Measurements from ENCODE around the gene ATXN3L.

ATXN3L gene

GRCh38 chrX:13319953-13320352, at the start of gene ATXN3L:
Gene ATXN3L (minus strand): TSS chrX:13320053. CDS start chrX:13319934, 119 bp downstream.
- DNase-seq (ENCODE audit: low read depth) = no peak
- no peak within 1 kb of the TSS for H3K4me3 ChIP-seq (ENCODE audit: low read depth, low read length)

- DNase-seq (ENCODE audit: low read depth) = no peak
- H3K4me3 ChIP-seq (ENCODE audit: low read depth, low read length) = no peak overlapping the region
Measured at GRCh38 chrX:13369256-13370030, 49.6 kb upstream of the ATXN3L start.

GRCh38 chrX:13367950-13368349, 48.1 kb upstream of the ATXN3L start:
- DNase-seq (ENCODE audit: low read depth) = no peak
- H3K4me3 ChIP-seq (ENCODE audit: low read depth, low read length) = no peak overlapping the region

- DNase-seq (ENCODE audit: low read depth) = no peak
- no peak overlapping the region for H3K4me3 ChIP-seq (ENCODE audit: low read depth, low read length)
Measured at GRCh38 chrX:13366698-13367097, 46.8 kb upstream of the ATXN3L start.

- no peak for DNase-seq (ENCODE audit: low read depth)
- no peak overlapping the region for H3K4me3 ChIP-seq (ENCODE audit: low read depth, low read length)
Measured at GRCh38 chrX:13365161-13365560, 45.3 kb upstream of the ATXN3L start.

- no peak overlapping the region for H3K4me3 ChIP-seq (ENCODE audit: low read depth, low read length)
- DNase-seq (ENCODE audit: low read depth) = no peak
Measured at GRCh38 chrX:13364230-13364857, 44.5 kb upstream of the ATXN3L start.

- H3K4me3 ChIP-seq (ENCODE audit: low read depth, low read length) = no peak overlapping the region
- peak; percentile 48 for DNase-seq (ENCODE audit: low read depth)
Measured at GRCh38 chrX:13360146-13360545, 40.3 kb upstream of the ATXN3L start.

- H3K4me3 ChIP-seq (ENCODE audit: low read depth, low read length) = no peak overlapping the region
- peak; percentile 47 for DNase-seq (ENCODE audit: low read depth)
Measured at GRCh38 chrX:13357925-13358324, 38.1 kb upstream of the ATXN3L start.

GRCh38 chrX:13346646-13347045, 26.8 kb upstream of the ATXN3L start:
- H3K4me3 ChIP-seq (ENCODE audit: low read depth, low read length) = no peak overlapping the region
- DNase-seq (ENCODE audit: low read depth) = no peak

- no peak overlapping the region for H3K4me3 ChIP-seq (ENCODE audit: low read depth, low read length)
- no peak for DNase-seq (ENCODE audit: low read depth)
Measured at GRCh38 chrX:13345438-13345837, 25.6 kb upstream of the ATXN3L start.

- no peak for DNase-seq (ENCODE audit: low read depth)
- H3K4me3 ChIP-seq (ENCODE audit: low read depth, low read length) = no peak overlapping the region
Measured at GRCh38 chrX:13345037-13345436, 25.2 kb upstream of the ATXN3L start.

GRCh38 chrX:13341491-13342101, 21.7 kb upstream of the ATXN3L start:
- no peak for DNase-seq (ENCODE audit: low read depth)
- no peak overlapping the region for H3K4me3 ChIP-seq (ENCODE audit: low read depth, low read length)

- H3K4me3 ChIP-seq (ENCODE audit: low read depth, low read length) = no peak overlapping the region
- DNase-seq (ENCODE audit: low read depth) = no peak
Measured at GRCh38 chrX:13340182-13340791, 20.4 kb upstream of the ATXN3L start.

- no peak for DNase-seq (ENCODE audit: low read depth)
- no peak overlapping the region for H3K4me3 ChIP-seq (ENCODE audit: low read depth, low read length)
Measured at GRCh38 chrX:13339607-13340006, 19.8 kb upstream of the ATXN3L start.

GRCh38 chrX:13338996-13339515, 19.2 kb upstream of the ATXN3L start:
- DNase-seq (ENCODE audit: low read depth) = no peak
- H3K4me3 ChIP-seq (ENCODE audit: low read depth, low read length) = no peak overlapping the region

GRCh38 chrX:13334491-13334890, 14.6 kb upstream of the ATXN3L start:
- no peak for DNase-seq (ENCODE audit: low read depth)
- no peak overlapping the region for H3K4me3 ChIP-seq (ENCODE audit: low read depth, low read length)

- no peak overlapping the region for H3K4me3 ChIP-seq (ENCODE audit: low read depth, low read length)
- DNase-seq (ENCODE audit: low read depth) = no peak
Measured at GRCh38 chrX:13330446-13330845, 10.6 kb upstream of the ATXN3L start.

GRCh38 chrX:13327666-13328065, 7.8 kb upstream of the ATXN3L start:
- no peak for DNase-seq (ENCODE audit: low read depth)

GRCh38 chrX:13323241-13323640, 3.4 kb upstream of the ATXN3L start:
- no peak for DNase-seq (ENCODE audit: low read depth)

More at GRCh38 chrX:13327666-13328065, 7.8 kb upstream of the ATXN3L start:
- no peak overlapping the region for H3K4me3 ChIP-seq (ENCODE audit: low read depth, low read length)

GRCh38 chrX:13317366-13317765, 2.5 kb downstream of the ATXN3L start:
- no peak overlapping the region for H3K4me3 ChIP-seq (ENCODE audit: low read depth, low read length)
- DNase-seq (ENCODE audit: low read depth) = no peak

More at GRCh38 chrX:13323241-13323640, 3.4 kb upstream of the ATXN3L start:
- H3K4me3 ChIP-seq (ENCODE audit: low read depth, low read length) = no peak overlapping the region
